KOPT-K1 (cell line): ENCODE measurements around the gene LRRK1.

Source experiments
- H3K27ac ChIP-seq: fragments of 200-600 bp; sonication (generic); 2 replicates; pipeline ENCODE4 v1.5.1; 2016; ENCODE audit warnings: antibody characterized with exemption, mild to moderate bottlenecking, low read depth, low read length; ENCODE audit not compliant: poor library complexity, severe bottlenecking
- H3K36me3 ChIP-seq: fragments of 200-600 bp; sonication (generic); 2 replicates; pipeline ENCODE4 v1.5.1; 2017; ENCODE audit warnings: antibody characterized with exemption, mild to moderate bottlenecking, low read length, moderate library complexity; ENCODE audit not compliant: insufficient read depth
- H3K9me3 ChIP-seq: fragments of 200-600 bp; sonication (generic); 2 replicates; pipeline ENCODE4 v1.5.1; 2017; ENCODE audit warnings: antibody characterized with exemption, low read length, mild to moderate bottlenecking; ENCODE audit not compliant: insufficient read depth, poor library complexity, severe bottlenecking

Gene LRRK1

GRCh38 chr15:101028321-101028720, 109.2 kb downstream of the LRRK1 start:
- H3K9me3 ChIP-seq: no peaks in the 10 kb centered on the region
- H3K27ac ChIP-seq: no peak overlapping the region
- no peaks in the 10 kb centered on the region for H3K36me3 ChIP-seq

- no peaks in the 10 kb centered on the region for H3K36me3 ChIP-seq
- peaks cover 2% of the 10 kb centered on the region for H3K9me3 ChIP-seq
- H3K27ac ChIP-seq: no peak overlapping the region
Measured at GRCh38 chr15:101028772-101029438, 109.7 kb downstream of the LRRK1 start.

- H3K9me3 ChIP-seq: peaks cover 14% of the 10 kb centered on the region
- no peaks in the 10 kb centered on the region for H3K36me3 ChIP-seq
- H3K27ac ChIP-seq: no peak overlapping the region
Measured at GRCh38 chr15:101029971-101030661, 111.0 kb downstream of the LRRK1 start.

- Histone ChIP-seq H3K9me3 (peaks cover 23% of the 10 kb centered on the region), H3K36me3 (no peaks in the 10 kb centered on the region), H3K27ac (no peak overlapping the region)
Measured at GRCh38 chr15:101031213-101031612, 112.1 kb downstream of the LRRK1 start.

GRCh38 chr15:101033801-101034200, 114.6 kb downstream of the LRRK1 start:
- H3K27ac ChIP-seq: no peak overlapping the region
- H3K9me3 ChIP-seq: peaks cover 36% of the 10 kb centered on the region
- H3K36me3 ChIP-seq: no peaks in the 10 kb centered on the region

- Histone ChIP-seq H3K36me3 (no peaks in the 10 kb centered on the region), H3K27ac (no peak overlapping the region), H3K9me3 (peaks cover 36% of the 10 kb centered on the region)
Measured at GRCh38 chr15:101035611-101036010, 116.5 kb downstream of the LRRK1 start.

GRCh38 chr15:101036189-101036588, 117.0 kb downstream of the LRRK1 start:
- Histone ChIP-seq H3K36me3 (no peaks in the 10 kb centered on the region), H3K9me3 (peaks cover 41% of the 10 kb centered on the region), H3K27ac (no peak overlapping the region)

- H3K9me3 ChIP-seq: peaks cover 46% of the 10 kb centered on the region
- no peak overlapping the region for H3K27ac ChIP-seq
- no peaks in the 10 kb centered on the region for H3K36me3 ChIP-seq
Measured at GRCh38 chr15:101037090-101037830, 118.1 kb downstream of the LRRK1 start.

- no peaks in the 10 kb centered on the region for H3K36me3 ChIP-seq
- H3K27ac ChIP-seq: no peak overlapping the region
- peaks cover 46% of the 10 kb centered on the region for H3K9me3 ChIP-seq
Measured at GRCh38 chr15:101038327-101039003, 119.3 kb downstream of the LRRK1 start.

- peaks cover 38% of the 10 kb centered on the region for H3K9me3 ChIP-seq
- no peaks in the 10 kb centered on the region for H3K36me3 ChIP-seq
- no peak overlapping the region for H3K27ac ChIP-seq
Measured at GRCh38 chr15:101039461-101039860, 120.3 kb downstream of the LRRK1 start.

GRCh38 chr15:101042320-101042719, 123.2 kb downstream of the LRRK1 start:
- Histone ChIP-seq H3K9me3 (peaks cover 12% of the 10 kb centered on the region), H3K36me3 (no peaks in the 10 kb centered on the region), H3K27ac (no peak overlapping the region)

- no peaks in the 10 kb centered on the region for H3K36me3 ChIP-seq
- H3K27ac ChIP-seq: no peak overlapping the region
- peaks cover 9% of the 10 kb centered on the region for H3K9me3 ChIP-seq
Measured at GRCh38 chr15:101043011-101043410, 123.9 kb downstream of the LRRK1 start.

- Histone ChIP-seq H3K9me3 (peaks cover 9% of the 10 kb centered on the region), H3K27ac (no peak overlapping the region), H3K36me3 (no peaks in the 10 kb centered on the region)
Measured at GRCh38 chr15:101043911-101044624, 124.9 kb downstream of the LRRK1 start.

- no peak overlapping the region for H3K27ac ChIP-seq
- no peaks in the 10 kb centered on the region for H3K36me3 ChIP-seq
- H3K9me3 ChIP-seq: peaks cover 9% of the 10 kb centered on the region
Measured at GRCh38 chr15:101044625-101045235, 125.6 kb downstream of the LRRK1 start.
